ENCODE data around the gene PLAC9.

The PLAC9 gene

DNA sequence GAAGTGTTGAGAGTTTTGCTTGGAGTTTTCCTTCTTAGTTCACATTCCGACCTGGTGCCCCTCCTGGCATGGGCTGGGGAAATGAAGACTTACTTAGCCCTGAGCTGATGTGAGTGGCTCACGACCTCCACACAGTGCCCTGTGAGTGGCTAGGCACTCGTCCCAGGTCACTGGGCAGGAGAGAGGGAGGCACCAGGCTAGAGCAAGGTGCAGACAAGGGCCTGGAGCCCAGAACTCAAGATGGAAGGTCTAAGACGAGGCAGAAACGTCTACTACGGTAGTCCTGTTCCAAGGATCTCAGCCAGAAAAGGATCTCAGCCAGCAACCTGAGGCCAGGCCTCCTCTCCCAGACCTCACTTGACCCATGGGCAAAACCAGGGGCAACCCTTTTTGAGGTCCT, 50.5 kb downstream of the PLAC9 start:
- TF ChIP-seq, protein P1, sequence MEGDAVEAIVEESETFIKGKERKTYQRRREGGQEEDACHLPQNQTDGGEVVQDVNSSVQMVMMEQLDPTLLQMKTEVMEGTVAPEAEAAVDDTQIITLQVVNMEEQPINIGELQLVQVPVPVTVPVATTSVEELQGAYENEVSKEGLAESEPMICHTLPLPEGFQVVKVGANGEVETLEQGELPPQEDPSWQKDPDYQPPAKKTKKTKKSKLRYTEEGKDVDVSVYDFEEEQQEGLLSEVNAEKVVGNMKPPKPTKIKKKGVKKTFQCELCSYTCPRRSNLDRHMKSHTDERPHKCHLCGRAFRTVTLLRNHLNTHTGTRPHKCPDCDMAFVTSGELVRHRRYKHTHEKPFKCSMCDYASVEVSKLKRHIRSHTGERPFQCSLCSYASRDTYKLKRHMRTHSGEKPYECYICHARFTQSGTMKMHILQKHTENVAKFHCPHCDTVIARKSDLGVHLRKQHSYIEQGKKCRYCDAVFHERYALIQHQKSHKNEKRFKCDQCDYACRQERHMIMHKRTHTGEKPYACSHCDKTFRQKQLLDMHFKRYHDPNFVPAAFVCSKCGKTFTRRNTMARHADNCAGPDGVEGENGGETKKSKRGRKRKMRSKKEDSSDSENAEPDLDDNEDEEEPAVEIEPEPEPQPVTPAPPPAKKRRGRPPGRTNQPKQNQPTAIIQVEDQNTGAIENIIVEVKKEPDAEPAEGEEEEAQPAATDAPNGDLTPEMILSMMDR (IDR thresholded peaks at IDR 0.05; ENCODE audit: poor library complexity, severe bottlenecking) = no peak
- no peak for DNase-seq (ENCODE audit: low spot score)
- Histone ChIP-seq H3K4me1 (ENCODE audit: insufficient read depth, poor library complexity, severe bottlenecking) (peaks cover 5% of the 10 kb centered on the region), H3K27me3 (ENCODE audit: insufficient read depth, poor library complexity, severe bottlenecking) (no peaks in the 10 kb centered on the region), H3K27ac (ENCODE audit: poor library complexity, severe bottlenecking) (no peak overlapping the region), H3K36me3 (ENCODE audit: low read depth) (peaks cover 15% of the 10 kb centered on the region; the same call in 1 of the 2 replicates), H3K4me3 (ENCODE audit: severe bottlenecking) (no peak overlapping the region), H3K9me3 (ENCODE audit: severe bottlenecking) (no peaks in the 10 kb centered on the region)
- no peak for ATAC-seq (ENCODE audit: low read depth)

DNA sequence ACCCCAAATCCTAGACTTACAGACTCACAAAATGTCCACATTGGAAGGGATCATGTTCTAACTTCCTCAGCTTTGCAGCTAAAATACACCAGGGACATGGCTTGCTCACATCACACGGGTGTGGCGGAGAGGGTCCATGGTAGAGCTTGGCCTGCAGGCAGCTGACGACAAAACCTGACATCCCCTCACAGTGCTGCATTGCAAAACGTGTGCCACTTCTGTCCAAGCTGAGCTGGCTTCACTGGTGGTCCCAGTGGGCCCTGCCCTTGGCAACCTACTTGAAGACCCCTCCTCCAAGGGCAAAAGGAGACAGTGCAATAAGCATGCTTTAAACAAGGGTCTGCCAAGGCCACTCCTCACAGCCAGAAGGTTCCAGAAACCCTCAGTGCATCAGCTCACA, 50.9 kb downstream of the PLAC9 start:
- Histone ChIP-seq H3K27ac (ENCODE audit: poor library complexity, severe bottlenecking) (no peak overlapping the region), H3K4me1 (ENCODE audit: insufficient read depth, poor library complexity, severe bottlenecking) (peaks cover under 1% of the 10 kb centered on the region), H3K36me3 (ENCODE audit: low read depth) (peaks cover 15% of the 10 kb centered on the region; the same call in 1 of the 2 replicates), H3K9me3 (ENCODE audit: severe bottlenecking) (no peaks in the 10 kb centered on the region), H3K27me3 (ENCODE audit: insufficient read depth, poor library complexity, severe bottlenecking) (no peaks in the 10 kb centered on the region), H3K4me3 (ENCODE audit: severe bottlenecking) (no peak overlapping the region)
- no peak for DNase-seq (ENCODE audit: low spot score)
- no peak for ATAC-seq (ENCODE audit: low read depth)
- TF ChIP-seq, protein P1 (IDR thresholded peaks at IDR 0.05; ENCODE audit: poor library complexity, severe bottlenecking) = no peak

DNA sequence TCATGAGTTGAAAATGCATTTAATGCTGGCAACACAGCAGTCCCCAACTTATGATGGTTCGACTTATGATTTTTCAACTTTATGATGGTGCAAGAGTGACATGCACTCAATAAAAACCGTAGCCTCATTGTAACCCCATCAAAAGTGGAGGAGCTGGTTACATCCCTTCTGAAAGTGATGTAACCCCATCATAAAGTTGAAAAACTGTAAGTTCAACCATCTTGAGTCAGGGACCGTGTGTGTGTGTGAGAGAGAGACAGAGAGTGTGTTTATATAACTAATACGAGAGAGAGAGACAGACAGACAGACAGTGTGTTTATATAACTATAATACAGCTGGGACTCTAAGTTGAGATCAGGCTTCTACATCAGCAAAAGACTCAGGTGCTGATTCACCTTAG, 51.8 kb downstream of the PLAC9 start:
- Histone ChIP-seq H3K27ac (ENCODE audit: poor library complexity, severe bottlenecking) (no peak overlapping the region), H3K36me3 (ENCODE audit: low read depth) (peaks cover 15% of the 10 kb centered on the region; the same call in 1 of the 2 replicates), H3K27me3 (ENCODE audit: insufficient read depth, poor library complexity, severe bottlenecking) (no peaks in the 10 kb centered on the region), H3K4me1 (ENCODE audit: insufficient read depth, poor library complexity, severe bottlenecking) (no peaks in the 10 kb centered on the region), H3K4me3 (ENCODE audit: severe bottlenecking) (no peak overlapping the region), H3K9me3 (ENCODE audit: severe bottlenecking) (no peaks in the 10 kb centered on the region)
- ATAC-seq (ENCODE audit: low read depth) (no peak), DNase-seq (ENCODE audit: low spot score) (no peak)
- TF ChIP-seq, protein P1 (IDR thresholded peaks at IDR 0.05; ENCODE audit: poor library complexity, severe bottlenecking) = no peak

DNA sequence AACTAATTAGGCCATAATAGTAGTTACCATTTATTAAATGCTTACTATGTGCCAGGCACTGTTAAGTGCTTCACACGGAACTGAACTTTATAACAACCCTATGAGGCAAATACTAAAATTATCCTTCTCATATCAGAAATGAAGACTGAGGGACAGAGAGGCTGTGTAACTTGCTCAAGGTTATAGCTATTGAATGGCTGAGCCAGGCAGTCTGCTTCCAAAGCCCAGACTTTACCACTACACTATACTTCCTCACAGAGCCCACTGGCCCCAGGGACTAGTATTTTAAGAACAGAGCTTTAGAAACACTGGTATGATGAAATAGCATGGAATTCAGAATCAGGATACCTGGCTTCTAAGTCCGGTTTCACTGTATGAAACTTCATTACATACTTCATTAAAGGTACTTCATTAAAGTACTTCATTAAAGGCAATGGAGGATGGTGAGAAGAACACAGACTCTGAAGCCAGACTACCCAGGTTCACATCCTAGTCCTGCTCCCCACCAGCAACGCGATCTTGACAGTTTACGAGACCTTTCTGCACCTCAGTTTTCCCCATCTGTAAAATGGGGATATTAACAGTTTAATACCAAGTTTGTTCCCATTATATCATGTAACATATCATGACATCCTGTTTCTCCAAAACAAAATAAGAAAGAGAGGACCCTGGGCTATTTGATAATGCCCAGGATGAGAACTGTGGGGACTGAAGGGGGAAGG, 53.2 kb downstream of the PLAC9 start:
- no peaks in the 10 kb centered on the region for H3K27me3 ChIP-seq (ENCODE audit: insufficient read depth, poor library complexity, severe bottlenecking)
- no peak overlapping the region for H3K27ac ChIP-seq (ENCODE audit: poor library complexity, severe bottlenecking)
- TF ChIP-seq, protein P1 (IDR thresholded peaks at IDR 0.05; ENCODE audit: poor library complexity, severe bottlenecking) = no peak
- no peaks in the 10 kb centered on the region for H3K9me3 ChIP-seq (ENCODE audit: severe bottlenecking)
- DNase-seq (ENCODE audit: low spot score) (no peak), ATAC-seq (ENCODE audit: low read depth) (no peak)
- peaks cover 17% of the 10 kb centered on the region; the same call in 1 of the 2 replicates for H3K36me3 ChIP-seq (ENCODE audit: low read depth)
- no peak overlapping the region for H3K4me3 ChIP-seq (ENCODE audit: severe bottlenecking)
- H3K4me1 ChIP-seq (ENCODE audit: insufficient read depth, poor library complexity, severe bottlenecking) = no peaks in the 10 kb centered on the region

DNA sequence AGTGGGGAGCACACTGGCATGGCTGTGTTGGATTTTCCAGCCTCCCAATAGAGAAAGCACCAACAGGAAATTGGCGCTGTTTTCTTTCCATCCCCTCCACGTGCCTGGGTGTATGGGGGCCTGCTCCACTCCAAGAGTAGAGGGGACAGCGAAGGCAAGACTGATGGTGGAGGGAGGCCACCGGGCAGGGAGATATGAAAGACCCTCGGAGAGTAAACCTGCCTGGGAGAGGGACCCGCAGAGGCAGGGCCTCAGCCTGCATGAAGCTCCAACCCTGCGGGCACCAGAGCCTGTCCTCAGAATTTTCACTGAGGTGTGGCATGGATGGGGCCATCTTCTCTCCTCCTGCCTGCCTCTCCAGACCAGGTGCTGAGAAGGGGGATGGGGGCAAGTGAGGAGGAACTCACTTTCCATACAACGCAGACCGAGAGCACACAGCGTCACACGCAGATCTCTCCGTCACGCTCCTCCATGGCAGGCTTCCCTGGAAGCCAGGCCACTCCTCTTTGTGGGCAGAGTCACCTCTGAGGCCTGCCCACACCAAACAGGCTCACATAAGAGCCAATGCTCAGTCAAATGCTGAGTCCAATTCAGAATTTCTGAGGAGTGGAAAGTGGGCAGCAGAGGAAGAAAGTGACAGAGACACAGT, 54.0 kb downstream of the PLAC9 start:
- H3K27ac ChIP-seq (ENCODE audit: poor library complexity, severe bottlenecking) = no peak overlapping the region
- H3K4me1 ChIP-seq (ENCODE audit: insufficient read depth, poor library complexity, severe bottlenecking) = peaks cover 4% of the 10 kb centered on the region
- H3K4me3 ChIP-seq (ENCODE audit: severe bottlenecking) = no peak overlapping the region
- peaks cover 10% of the 10 kb centered on the region; the same call in 1 of the 2 replicates for H3K36me3 ChIP-seq (ENCODE audit: low read depth)
- TF ChIP-seq, protein P1 (IDR thresholded peaks at IDR 0.05; ENCODE audit: poor library complexity, severe bottlenecking) = no peak
- no peak for ATAC-seq (ENCODE audit: low read depth)
- H3K9me3 ChIP-seq (ENCODE audit: severe bottlenecking) = no peaks in the 10 kb centered on the region
- H3K27me3 ChIP-seq (ENCODE audit: insufficient read depth, poor library complexity, severe bottlenecking) = no peaks in the 10 kb centered on the region
- DNase-seq (ENCODE audit: low spot score) = no peak

All from RWPE2 (cell line).